Upper lobe of left lung (tissue), 6 donors: ENCODE results near the gene EXOSC5. TPM values are rescaled to one million over a fixed set of nuclear protein-coding genes. Genes with fewer than 3 reads are reported as not detected.
A peak's percentile ranks its signal among the peaks of the same experiment; 100 is the strongest.

Experiments used
- ATAC-seq, 2 donors: fragments of 200-7000 bp; cut with Tn5 transposase; one replicate each; pipeline ENCODE4 v1.9.1; 2022; ENCODE audit warnings: mild to moderate bottlenecking in 2 of 2, moderate library complexity in 2 of 2; ENCODE audit not compliant: low FRiP score in 2 of 2
- DNase-seq, 2 donors: peaks; one replicate each; pipeline ENCODE4 v3.0.0-alpha.2; 2019 to 2020
- H3K27ac ChIP-seq, 4 donors: fragments of 200-600 bp; sonication (generic); one replicate each; pipeline ENCODE4 v1.5.1; 2016 to 2019
- H3K27me3 ChIP-seq, 4 donors: fragments of 200-600 bp; sonication (generic); one replicate each; pipeline ENCODE4 v1.5.1; 2017 to 2019
- H3K36me3 ChIP-seq, 4 donors: fragments of 200-600 bp; sonication (generic); one replicate each; pipeline ENCODE4 v1.5.1; 2016 to 2019
- H3K4me1 ChIP-seq, 4 donors: fragments of 200-600 bp; sonication (generic); one replicate each; pipeline ENCODE4 v1.5.1; 2018 to 2019
- H3K4me3 ChIP-seq, 4 donors: fragments of 200-600 bp; sonication (generic); one replicate each; pipeline ENCODE4 v1.5.1; 2017 to 2019; ENCODE audit warnings: mild to moderate bottlenecking in 2 of 4, moderate library complexity in 1 of 4
- H3K9me3 ChIP-seq, 4 donors: fragments of 200-600 bp; sonication (generic); one replicate each; pipeline ENCODE4 v1.5.1; 2018 to 2019
- EP300 ChIP-seq, 4 donors: sonication (generic); formaldehyde crosslinking; IDR thresholded peaks; one replicate each; pipeline ENCODE4 v1.5.1; 2017; ENCODE audit warnings: antibody characterized with exemption in 4 of 4, control low read depth in 2 of 4
- POLR2A ChIP-seq, 4 donors: fragments of 450-650 bp; IDR thresholded peaks; one replicate each; pipeline ENCODE4 v1.5.1; 2016 to 2017; ENCODE audit warnings: antibody characterized with exemption in 4 of 4, mild to moderate bottlenecking in 2 of 4
- POLR2AphosphoS5 ChIP-seq, 2 donors: sonication (generic); formaldehyde crosslinking; IDR thresholded peaks; one replicate each; pipeline ENCODE4 v1.5.1; 2017; ENCODE audit warnings: antibody characterized with exemption in 2 of 2
- WGBS, 2 donors: methylation state at CpG; one replicate each; pipeline ENCODE4 v1.1.5; 2017 to 2018; 5-methylcytosine and 5-hydroxymethylcytosine counted together
- total RNA-seq, 6 donors: library from RNA; depleted of rRNA in 4 of 6; stranded (reverse); fragments of >200 nt in 4 of 6; gene quantifications; one replicate each; pipeline versions ENCODE4 v1.1.0 to v1.2.1, GENCODE V29; 2016 to 2021
- TF ChIP-seq, protein P1 (sequence below), 6 experiments: fragments of 450-650 bp in 4 of 6; fragments of 200-600 bp in 2 of 6; sonication (generic) in 2 of 6; IDR thresholded peaks; one replicate each; pipeline ENCODE4 v1.5.1; 2016 to 2019; ENCODE audit warnings: antibody characterized with exemption in 6 of 6
- donor health status: DM: no; HTN: no; CAD: no; lungs with moderate emphysema.
- donor health status: DM: no; HTN: yes; CAD: no; lungs with severe emphysema.

Gene EXOSC5
- total RNA-seq, 6 donors from 2014 or later, result 0.89 to 18.4 (median 16.0) TPM

- H3K27ac ChIP-seq, result peak overlapping the region in 2 of 4 donors; percentile 36 to 63
- WGBS, 2 donors, result 59 to 67% methylated on average over 4 of the region's 4 CpGs
These were observed 4.3 kb upstream of the EXOSC5 start for GRCh38 chr19:41401483-41401882.

GRCh38 chr19:41399525-41399924 lies 2.4 kb upstream of the EXOSC5 start:
- DNase-seq, result no peak
- TF ChIP-seq, protein P1, sequence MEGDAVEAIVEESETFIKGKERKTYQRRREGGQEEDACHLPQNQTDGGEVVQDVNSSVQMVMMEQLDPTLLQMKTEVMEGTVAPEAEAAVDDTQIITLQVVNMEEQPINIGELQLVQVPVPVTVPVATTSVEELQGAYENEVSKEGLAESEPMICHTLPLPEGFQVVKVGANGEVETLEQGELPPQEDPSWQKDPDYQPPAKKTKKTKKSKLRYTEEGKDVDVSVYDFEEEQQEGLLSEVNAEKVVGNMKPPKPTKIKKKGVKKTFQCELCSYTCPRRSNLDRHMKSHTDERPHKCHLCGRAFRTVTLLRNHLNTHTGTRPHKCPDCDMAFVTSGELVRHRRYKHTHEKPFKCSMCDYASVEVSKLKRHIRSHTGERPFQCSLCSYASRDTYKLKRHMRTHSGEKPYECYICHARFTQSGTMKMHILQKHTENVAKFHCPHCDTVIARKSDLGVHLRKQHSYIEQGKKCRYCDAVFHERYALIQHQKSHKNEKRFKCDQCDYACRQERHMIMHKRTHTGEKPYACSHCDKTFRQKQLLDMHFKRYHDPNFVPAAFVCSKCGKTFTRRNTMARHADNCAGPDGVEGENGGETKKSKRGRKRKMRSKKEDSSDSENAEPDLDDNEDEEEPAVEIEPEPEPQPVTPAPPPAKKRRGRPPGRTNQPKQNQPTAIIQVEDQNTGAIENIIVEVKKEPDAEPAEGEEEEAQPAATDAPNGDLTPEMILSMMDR (IDR thresholded peaks at IDR 0.05), result no peak
- Histone ChIP-seq H3K4me3 (no peak overlapping the region), H3K27ac (no peak overlapping the region), H3K9me3 (no peaks in the 10 kb centered on the region), H3K27me3 (no peaks in the 10 kb centered on the region), H3K36me3 (peaks cover 0 to 14% (median 2%) of the 10 kb centered on the region in 4 donors), H3K4me1 (peaks cover 27 to 52% (median 32%) of the 10 kb centered on the region in 4 donors)
- no peak for ATAC-seq
- WGBS, 2 donors, result 91 to 97% methylated on average over 2 of the region's 2 CpGs

More at GRCh38 chr19:41401483-41401882, 4.3 kb upstream of the EXOSC5 start:
- Histone ChIP-seq H3K4me3 (no peak overlapping the region), H3K4me1 (peaks cover 37 to 65% (median 44%) of the 10 kb centered on the region in 4 donors), H3K36me3 (peaks cover 0 to 14% (median 2%) of the 10 kb centered on the region in 4 donors), H3K27me3 (no peaks in the 10 kb centered on the region), H3K9me3 (no peaks in the 10 kb centered on the region)
- DNase-seq, result no peak
- no peak for ATAC-seq
- TF ChIP-seq POLR2AphosphoS5 (IDR thresholded peaks at IDR 0.05) (no peak), POLR2A (IDR thresholded peaks at IDR 0.05) (no peak), EP300 (IDR thresholded peaks at IDR 0.05) (no peak)
- TF ChIP-seq, protein P1 (IDR thresholded peaks at IDR 0.05), result no peak

DNA sequence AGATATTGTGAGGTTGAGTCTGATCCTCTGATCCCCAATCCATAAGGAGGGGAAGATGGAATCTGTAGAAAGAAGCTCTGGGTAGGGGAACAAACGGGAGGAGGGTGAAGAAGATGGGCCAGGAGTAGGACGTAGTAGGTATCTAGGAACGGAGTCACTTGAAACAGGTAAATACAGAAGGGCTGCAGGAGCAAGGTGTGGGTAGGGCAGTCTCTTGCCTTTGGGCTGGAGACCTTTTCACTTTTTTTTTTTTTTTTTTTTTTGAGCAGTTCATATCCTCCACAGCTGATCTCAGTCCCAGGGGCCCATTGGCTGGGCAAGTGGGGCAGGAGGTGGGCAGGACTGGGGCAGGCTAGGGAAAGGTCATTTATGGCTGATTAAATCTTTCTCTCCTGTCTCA lies 1.9 kb upstream of the EXOSC5 start:
- ATAC-seq (no peak), DNase-seq (no peak)
- TF ChIP-seq, protein P1 (IDR thresholded peaks at IDR 0.05), result no peak
- TF ChIP-seq EP300 (IDR thresholded peaks at IDR 0.05), result no peak
- no peak for TF ChIP-seq POLR2AphosphoS5 (IDR thresholded peaks at IDR 0.05)
- no peak for TF ChIP-seq POLR2A (IDR thresholded peaks at IDR 0.05)
- Histone ChIP-seq H3K4me3 (peak overlapping the region in 3 of 4 donors; percentile 95 to 100 (median 99)), H3K27ac (no peak overlapping the region), H3K27me3 (no peaks in the 10 kb centered on the region), H3K4me1 (peaks cover 27 to 52% (median 32%) of the 10 kb centered on the region in 4 donors), H3K9me3 (no peaks in the 10 kb centered on the region), H3K36me3 (peaks cover 0 to 14% (median 2%) of the 10 kb centered on the region in 4 donors)
- 73 to 91% methylated on average over 3 of the region's 3 CpGs for WGBS, 2 donors

DNA sequence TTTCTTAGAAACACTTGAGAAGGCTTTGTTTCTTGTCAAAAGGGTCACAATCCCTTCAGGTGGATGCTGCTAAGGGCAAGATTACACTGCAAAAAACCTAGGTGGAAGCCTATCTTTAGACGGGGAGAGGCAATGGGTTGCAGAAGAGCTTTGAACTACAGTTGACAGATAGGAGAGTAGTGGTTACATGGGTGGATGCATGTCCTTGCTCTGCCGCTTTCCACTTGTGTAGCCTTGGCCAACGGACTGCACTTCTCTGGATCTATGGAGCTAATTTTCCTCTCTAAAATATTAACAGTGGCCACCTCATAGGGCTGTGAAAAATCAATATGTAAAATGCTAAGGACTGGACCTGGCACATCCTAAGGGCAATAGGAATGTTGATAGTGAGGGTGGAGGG lies 1.4 kb upstream of the EXOSC5 start:
- Histone ChIP-seq H3K27ac (peak overlapping the region in 1 of 4 donors; percentile 94), H3K27me3 (no peaks in the 10 kb centered on the region), H3K36me3 (peaks cover 0 to 14% (median 2%) of the 10 kb centered on the region in 4 donors), H3K4me3 (peak overlapping the region in 3 of 4 donors; percentile 95 to 100 (median 99)), H3K9me3 (no peaks in the 10 kb centered on the region), H3K4me1 (peaks cover 27 to 52% (median 32%) of the 10 kb centered on the region in 4 donors)
- no peak for TF ChIP-seq POLR2AphosphoS5 (IDR thresholded peaks at IDR 0.05)
- TF ChIP-seq, protein P1 (IDR thresholded peaks at IDR 0.05), result no peak
- TF ChIP-seq POLR2A (IDR thresholded peaks at IDR 0.05), result no peak
- no peak for TF ChIP-seq EP300 (IDR thresholded peaks at IDR 0.05)
- WGBS, 2 donors, result 49 to 62% methylated on average over 3 of the region's 3 CpGs
- DNase-seq, result no peak
- no peak for ATAC-seq

DNA sequence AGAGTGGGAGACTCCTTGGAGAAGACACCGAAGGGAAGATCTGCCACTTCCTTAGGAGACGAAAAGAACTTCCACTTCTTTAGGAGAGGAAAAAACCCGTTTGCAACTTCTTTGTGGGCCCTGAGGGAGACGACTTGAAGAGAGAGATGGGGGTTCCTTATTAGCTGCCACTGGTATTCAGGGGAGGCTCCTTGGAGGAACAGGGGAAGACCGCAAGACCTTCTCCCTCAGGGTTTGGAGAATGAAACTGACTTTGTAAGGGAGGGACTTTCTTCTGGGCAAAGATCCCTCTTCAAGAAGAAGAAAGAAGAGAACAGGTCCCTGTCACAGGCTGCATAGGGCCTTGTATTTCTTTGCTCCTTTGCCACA lies 875 bp upstream of the EXOSC5 start:
- ATAC-seq (no peak), DNase-seq (no peak)
- no peak for TF ChIP-seq POLR2AphosphoS5 (IDR thresholded peaks at IDR 0.05)
- TF ChIP-seq, protein P1 (IDR thresholded peaks at IDR 0.05), result no peak
- no peak for TF ChIP-seq EP300 (IDR thresholded peaks at IDR 0.05)
- TF ChIP-seq POLR2A (IDR thresholded peaks at IDR 0.05), result no peak
- 0 to 1% methylated on average over 5 of the region's 5 CpGs for WGBS, 2 donors
- Histone ChIP-seq H3K27me3 (no peaks in the 10 kb centered on the region), H3K27ac (peak overlapping the region; percentile 90 to 94 (median 92)), H3K4me3 (peak overlapping the region; percentile 90 to 100 (median 97)), H3K9me3 (no peaks in the 10 kb centered on the region), H3K4me1 (peaks cover 25 to 52% (median 30%) of the 10 kb centered on the region in 4 donors), H3K36me3 (peaks cover 0 to 11% (median under 1%) of the 10 kb centered on the region in 4 donors)
